ENCODE data around the gene UBE2V1.

UBE2V1 gene

GRCh38 chr20:50100552-50100951 is 12.4 kb downstream of the UBE2V1 start:
- DNase-seq (ENCODE audit: low read depth), result no peak
- H3K4me3 ChIP-seq (ENCODE audit: control insufficient read depth, low read depth, low read length), result no peak overlapping the region
- no peak for TF ChIP-seq CTCF (IDR thresholded peaks at IDR 0.05; ENCODE audit: control insufficient read depth, insufficient read depth, low read depth, low read length, missing control alignments)

- no peak for TF ChIP-seq CTCF (IDR thresholded peaks at IDR 0.05; ENCODE audit: control insufficient read depth, insufficient read depth, low read depth, low read length, missing control alignments)
- no peak for DNase-seq (ENCODE audit: low read depth)
- H3K4me3 ChIP-seq (ENCODE audit: control insufficient read depth, low read depth, low read length), result no peak overlapping the region
Observed at GRCh38 chr20:50099565-50099991, 13.4 kb downstream of the UBE2V1 start.

GRCh38 chr20:50099113-50099512 is 13.8 kb downstream of the UBE2V1 start:
- no peak for DNase-seq (ENCODE audit: low read depth)
- no peak overlapping the region for H3K4me3 ChIP-seq (ENCODE audit: control insufficient read depth, low read depth, low read length)
- TF ChIP-seq CTCF (IDR thresholded peaks at IDR 0.05; ENCODE audit: control insufficient read depth, insufficient read depth, low read depth, low read length, missing control alignments), result no peak

GRCh38 chr20:50098259-50098658 is 14.7 kb downstream of the UBE2V1 start:
- H3K4me3 ChIP-seq (ENCODE audit: control insufficient read depth, low read depth, low read length), result no peak overlapping the region
- no peak for DNase-seq (ENCODE audit: low read depth)
- no peak for TF ChIP-seq CTCF (IDR thresholded peaks at IDR 0.05; ENCODE audit: control insufficient read depth, insufficient read depth, low read depth, low read length, missing control alignments)

- no peak overlapping the region for H3K4me3 ChIP-seq (ENCODE audit: control insufficient read depth, low read depth, low read length)
- DNase-seq (ENCODE audit: low read depth), result no peak
- no peak for TF ChIP-seq CTCF (IDR thresholded peaks at IDR 0.05; ENCODE audit: control insufficient read depth, insufficient read depth, low read depth, low read length, missing control alignments)
Observed at GRCh38 chr20:50097843-50098242, 15.1 kb downstream of the UBE2V1 start.

GRCh38 chr20:50096237-50096636 is 16.7 kb downstream of the UBE2V1 start:
- no peak for TF ChIP-seq CTCF (IDR thresholded peaks at IDR 0.05; ENCODE audit: control insufficient read depth, insufficient read depth, low read depth, low read length, missing control alignments)
- H3K4me3 ChIP-seq (ENCODE audit: control insufficient read depth, low read depth, low read length), result no peak overlapping the region
- DNase-seq (ENCODE audit: low read depth), result no peak
